RWPE2 (cell line): ENCODE data around the gene MCF2L2.
"Not testable (repeated sequence)": the region's sequence is repeated elsewhere in the genome, so short reads cannot be mapped to it uniquely, and the experiment has no call there.

Experiments used
- ATAC-seq: fragments of 200-7000 bp; cut with Tn5 transposase; 3 replicates; pipeline ENCODE4 v1.9.1; 2021; ENCODE audit warnings: low read depth
- DNase-seq: peaks from one replicate; pipeline ENCODE4 v3.0.0-alpha.2; 2020; ENCODE audit warnings: low spot score
- H3K27ac ChIP-seq: fragments of 450-650 bp; 2 replicates; pipeline ENCODE4 v1.5.1; 2017; ENCODE audit warnings: mild to moderate bottlenecking; ENCODE audit not compliant: poor library complexity, severe bottlenecking
- H3K27me3 ChIP-seq: fragments of 250-450 bp; sonication (Bioruptor Pico); 2 replicates; pipeline ENCODE4 v1.5.1; 2021; ENCODE audit warnings: mild to moderate bottlenecking, moderate library complexity; ENCODE audit not compliant: insufficient read depth, poor library complexity, severe bottlenecking
- H3K36me3 ChIP-seq: fragments of 250-450 bp; sonication (Bioruptor Pico); 2 replicates; pipeline ENCODE4 v1.5.1; 2020; ENCODE audit warnings: low read depth, mild to moderate bottlenecking, moderate library complexity
- H3K4me1 ChIP-seq: fragments of 250-450 bp; sonication (Bioruptor Pico); 2 replicates; pipeline ENCODE4 v1.5.1; 2021; ENCODE audit warnings: mild to moderate bottlenecking, moderate library complexity; ENCODE audit not compliant: insufficient read depth, poor library complexity, severe bottlenecking
- H3K4me3 ChIP-seq: fragments of 250-450 bp; sonication (Bioruptor Pico); 2 replicates; pipeline ENCODE4 v1.5.1; 2021; ENCODE audit warnings: mild to moderate bottlenecking, moderate library complexity; ENCODE audit not compliant: severe bottlenecking
- H3K9me3 ChIP-seq: fragments of 250-450 bp; sonication (Bioruptor Pico); 2 replicates; pipeline ENCODE4 v1.5.1; 2021; ENCODE audit warnings: mild to moderate bottlenecking, moderate library complexity; ENCODE audit not compliant: severe bottlenecking
- CTCF ChIP-seq: fragments of 450-650 bp; IDR thresholded peaks from one replicate; pipeline ENCODE4 v1.5.1; 2017; ENCODE audit warnings: mild to moderate bottlenecking, moderate library complexity; ENCODE audit not compliant: poor library complexity, severe bottlenecking

MCF2L2 gene

GRCh38 chr3:183244219-183244618, 184.2 kb downstream of the MCF2L2 start:
- no peak overlapping the region for H3K4me3 ChIP-seq
- DNase-seq = no peak
- peak; percentile 44; the same call in 1 of the 3 replicates for ATAC-seq
- no peak for TF ChIP-seq CTCF
- H3K9me3 ChIP-seq = peaks cover 3% of the 10 kb centered on the region
- no peaks in the 10 kb centered on the region for H3K36me3 ChIP-seq
- H3K27ac ChIP-seq = peak overlapping the region; percentile 16
- no peaks in the 10 kb centered on the region for H3K27me3 ChIP-seq
- peaks cover 5% of the 10 kb centered on the region for H3K4me1 ChIP-seq

DNA sequence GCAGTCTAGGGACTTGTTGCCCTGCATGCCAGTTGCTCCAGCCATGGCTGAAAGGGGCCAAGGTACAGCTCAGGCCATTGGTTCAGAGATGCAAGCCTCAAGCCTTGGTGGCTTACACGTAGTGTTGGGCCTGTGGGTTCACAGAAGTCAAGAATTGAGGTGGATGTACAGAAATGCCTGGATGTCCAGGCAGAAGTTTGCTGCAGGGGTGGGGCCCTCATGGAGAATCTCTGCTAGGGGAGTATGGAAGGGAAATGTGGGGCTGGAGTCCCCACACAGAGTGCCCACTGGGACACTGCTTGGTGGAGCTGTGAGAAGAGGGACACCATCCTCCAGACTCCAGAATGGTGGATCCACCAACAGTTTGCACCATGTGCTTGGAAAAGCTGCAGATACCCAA, 186.0 kb downstream of the MCF2L2 start:
- H3K9me3 ChIP-seq = peaks cover 3% of the 10 kb centered on the region
- H3K36me3 ChIP-seq = no peaks in the 10 kb centered on the region
- H3K27me3 ChIP-seq = no peaks in the 10 kb centered on the region
- no peak overlapping the region for H3K27ac ChIP-seq
- H3K4me3 ChIP-seq = no peak overlapping the region
- ATAC-seq (no peak), DNase-seq (no peak)
- no peak for TF ChIP-seq CTCF
- H3K4me1 ChIP-seq = peaks cover 5% of the 10 kb centered on the region

DNA sequence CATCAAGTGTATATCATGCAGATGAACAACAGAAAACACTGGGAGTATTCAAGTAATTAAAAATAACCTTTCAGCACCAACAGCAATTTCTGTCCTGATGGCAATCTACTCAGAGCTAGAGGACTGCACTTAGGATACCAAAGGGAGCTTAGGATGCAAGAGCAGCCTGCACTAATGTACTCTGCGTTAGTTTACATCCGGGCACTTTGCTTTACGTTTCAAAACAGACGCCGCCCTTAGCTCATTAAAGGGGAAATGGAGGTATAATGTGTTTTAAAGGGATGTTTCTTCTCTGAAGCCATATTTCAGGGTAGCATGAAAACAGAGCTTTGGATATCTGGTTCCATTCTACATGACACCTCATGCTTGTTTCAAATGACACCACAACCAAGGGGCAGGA, 189.4 kb downstream of the MCF2L2 start:
- no peak for DNase-seq
- Histone ChIP-seq H3K4me1 (no peaks in the 10 kb centered on the region), H3K27me3 (no peaks in the 10 kb centered on the region), H3K4me3 (no peak overlapping the region), H3K9me3 (peaks cover 3% of the 10 kb centered on the region), H3K36me3 (no peaks in the 10 kb centered on the region), H3K27ac (no peak overlapping the region)
- ATAC-seq = no peak
- TF ChIP-seq CTCF = no peak

DNA sequence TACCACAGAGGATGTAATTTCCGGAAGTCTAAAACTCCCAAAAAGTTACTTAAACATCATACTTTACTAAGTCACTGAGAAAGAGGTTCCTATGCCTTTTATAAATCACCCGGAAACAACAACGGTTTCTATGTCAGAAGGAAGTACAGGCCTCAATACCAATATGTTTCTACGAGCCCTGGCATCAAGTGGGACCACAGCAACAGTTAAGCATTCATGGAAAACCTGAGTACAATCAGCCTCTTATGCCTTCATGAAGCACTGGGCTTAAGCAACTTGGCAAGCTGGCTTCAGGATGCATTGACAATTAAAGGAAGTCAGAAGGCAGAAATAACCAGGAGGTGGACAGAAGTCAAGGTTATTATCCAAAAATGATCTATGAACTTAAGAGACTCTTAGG, 194.5 kb downstream of the MCF2L2 start:
- ATAC-seq (no peak), DNase-seq (no peak)
- no peak overlapping the region for H3K27ac ChIP-seq
- H3K36me3 ChIP-seq = no peaks in the 10 kb centered on the region
- no peak for TF ChIP-seq CTCF
- no peak overlapping the region for H3K4me3 ChIP-seq
- H3K4me1 ChIP-seq = no peaks in the 10 kb centered on the region
- no peaks in the 10 kb centered on the region for H3K27me3 ChIP-seq
- no peaks in the 10 kb centered on the region for H3K9me3 ChIP-seq

GRCh38 chr3:183230826-183231225, 197.6 kb downstream of the MCF2L2 start:
- Histone ChIP-seq H3K27ac (no peak overlapping the region), H3K4me3 (no peak overlapping the region), H3K36me3 (no peaks in the 10 kb centered on the region), H3K4me1 (no peaks in the 10 kb centered on the region), H3K9me3 (no peaks in the 10 kb centered on the region), H3K27me3 (no peaks in the 10 kb centered on the region)
- TF ChIP-seq CTCF = no peak
- DNase-seq (no peak), ATAC-seq (no peak)

GRCh38 chr3:183230251-183230650, 198.2 kb downstream of the MCF2L2 start:
- not testable (repeated sequence) for ATAC-seq, H3K27me3 ChIP-seq, H3K9me3 ChIP-seq, H3K4me1 ChIP-seq, DNase-seq, H3K4me3 ChIP-seq, H3K36me3 ChIP-seq, H3K27ac ChIP-seq
